HG02610 (cell line): ENCODE measurements around the gene LTBP2.

Experiments used
- ATAC-seq: cut with Tn5 transposase; IDR thresholded peaks from one replicate; pipeline ENCODE4 v1.9.1; 2021; ENCODE audit warnings: mild to moderate bottlenecking, moderate library complexity; ENCODE audit not compliant: unreplicated experiment

The LTBP2 gene

GRCh38 chr14:74613211-74613914, 1.3 kb upstream of the LTBP2 start:
- no peak for ATAC-seq

- ATAC-seq, result peak; percentile 63
Observed at GRCh38 chr14:74612350-74613021, 449 bp upstream of the LTBP2 start.

GRCh38 chr14:74610866-74611649, 979 bp downstream of the LTBP2 start:
- ATAC-seq, result no peak

- ATAC-seq, result no peak
Observed at GRCh38 chr14:74610199-74610865, 1.7 kb downstream of the LTBP2 start.

- ATAC-seq, result no peak
Observed at GRCh38 chr14:74609721-74610120, 2.3 kb downstream of the LTBP2 start.

GRCh38 chr14:74608959-74609611, 3.0 kb downstream of the LTBP2 start:
- ATAC-seq, result no peak

GRCh38 chr14:74606727-74607126, 5.3 kb downstream of the LTBP2 start:
- no peak for ATAC-seq

- ATAC-seq, result no peak
Observed at GRCh38 chr14:74605531-74606223, 6.4 kb downstream of the LTBP2 start.

- ATAC-seq, result no peak
Observed at GRCh38 chr14:74604911-74605310, 7.1 kb downstream of the LTBP2 start.

GRCh38 chr14:74604157-74604556, 7.9 kb downstream of the LTBP2 start:
- ATAC-seq, result no peak

GRCh38 chr14:74601982-74602381, 10.1 kb downstream of the LTBP2 start:
- no peak for ATAC-seq

GRCh38 chr14:74599946-74600345, 12.1 kb downstream of the LTBP2 start:
- ATAC-seq, result no peak

GRCh38 chr14:74599321-74599761, 12.7 kb downstream of the LTBP2 start:
- ATAC-seq, result no peak

- ATAC-seq, result no peak
Observed at GRCh38 chr14:74596741-74597450, 15.1 kb downstream of the LTBP2 start.

- ATAC-seq, result no peak
Observed at GRCh38 chr14:74595006-74595735, 16.9 kb downstream of the LTBP2 start.

- no peak for ATAC-seq
Observed at GRCh38 chr14:74594606-74595005, 17.4 kb downstream of the LTBP2 start.

- ATAC-seq, result no peak
Observed at GRCh38 chr14:74594029-74594428, 18.0 kb downstream of the LTBP2 start.

GRCh38 chr14:74593241-74593953, 18.6 kb downstream of the LTBP2 start:
- no peak for ATAC-seq
